HCT116 (cell line): ENCODE data around the gene SWAP70.

Source experiments
- CTCF ChIP-seq, 3 experiments: fragments of 200-600 bp in 1 of 3; sonication (generic) in 1 of 3; IDR thresholded peaks in 2 of 3; conservative IDR thresholded peaks in 1 of 3; 2 replicates each; pipeline ENCODE4 v1.5.1; 2012 to 2017; ENCODE audit warnings: low read depth in 2 of 3, low read length in 2 of 3, antibody characterized with exemption in 1 of 3, borderline replicate concordance in 1 of 3, control low read depth in 1 of 3, mild to moderate bottlenecking in 1 of 3, mixed read lengths in 1 of 3, mixed run types in 1 of 3, moderate library complexity in 1 of 3; ENCODE audit not compliant: insufficient read depth in 1 of 3
- EGR1 ChIP-seq: IDR thresholded peaks from 2 replicates; pipeline ENCODE4 v1.6.1; 2012; ENCODE audit warnings: low read depth
- EZH2 ChIP-seq: fragments of 200-600 bp; sonication (generic); IDR thresholded peaks from 2 replicates; pipeline ENCODE4 v1.6.1; 2017; ENCODE audit warnings: antibody characterized with exemption, mixed run types
- FOSL1 ChIP-seq: IDR thresholded peaks from 2 replicates; pipeline ENCODE4 v1.6.1; 2012; ENCODE audit warnings: low read depth
- POLR2A ChIP-seq: IDR thresholded peaks from 2 replicates; pipeline ENCODE4 v1.7.0; 2011; ENCODE audit warnings: borderline replicate concordance; ENCODE audit not compliant: insufficient read depth, insufficient read length; ENCODE audit errors: extremely low read depth
- ZBTB33 ChIP-seq: IDR thresholded peaks from 2 replicates; pipeline ENCODE4 v1.6.1; 2011; ENCODE audit warnings: mild to moderate bottlenecking, low read length, moderate library complexity; ENCODE audit not compliant: insufficient replicate concordance; ENCODE audit errors: extremely low read depth

GRCh38 chr11:9651481-9651880 lies 12.4 kb upstream of the SWAP70 start:
- TF ChIP-seq ZBTB33 (no peak), CTCF (IDR thresholded peaks at IDR 0.05 in 2 of 3, conservative IDR thresholded peaks at IDR 0.05 in 1 of 3; ENCODE audit: borderline replicate concordance in 1 of 3, insufficient read depth in 1 of 3, low read depth in 2 of 3, low read length in 2 of 3) (no peak), FOSL1 (no peak), EZH2 (no peak), POLR2A (no peak), EGR1 (no peak)
